CD4-positive, alpha-beta T cell treated with Interleukin-6 at 100 ng/mL for 8 hours (primary cell): ENCODE measurements around the gene STXBP6.
"Not testable (repeated sequence)": the region's sequence is repeated elsewhere in the genome, so short reads cannot be mapped to it uniquely, and the experiment has no call there.

ENCODE experiments used
- DNase-seq: peaks from one replicate; pipeline ENCODE4 v3.0.0-alpha.2; 2020; ENCODE audit warnings: mixed read lengths, low spot score

Gene STXBP6

GRCh38 chr14:24986206-24986893 is 63.6 kb downstream of the STXBP6 start:
- DNase-seq, result no peak

- no peak for DNase-seq
Measured at GRCh38 chr14:24984846-24985589, 64.9 kb downstream of the STXBP6 start.

- DNase-seq, result no peak
Measured at GRCh38 chr14:24982472-24983155, 67.3 kb downstream of the STXBP6 start.

GRCh38 chr14:24979725-24980239 is 70.2 kb downstream of the STXBP6 start:
- DNase-seq, result no peak

GRCh38 chr14:24978862-24979724 is 70.9 kb downstream of the STXBP6 start:
- DNase-seq, result no peak

DNA sequence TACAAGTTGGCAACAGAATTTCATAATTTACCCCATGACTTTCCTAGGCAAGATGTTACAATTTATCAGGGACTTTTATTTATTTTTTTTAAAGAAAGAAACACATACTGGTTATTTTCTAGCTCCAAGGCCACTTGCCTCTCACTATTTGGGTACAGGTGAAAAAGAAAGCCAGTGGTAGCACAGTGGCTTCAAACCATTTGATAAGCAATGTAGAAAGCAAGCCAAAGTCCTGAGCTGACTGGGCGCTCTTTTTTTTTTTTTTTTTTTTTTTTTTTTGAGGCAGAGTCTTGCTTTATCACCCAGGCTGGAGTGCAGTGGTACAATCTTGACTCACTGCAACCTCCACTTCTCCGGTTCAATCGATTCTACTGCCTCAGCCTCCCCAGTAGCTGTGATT is 73.3 kb downstream of the STXBP6 start:
- DNase-seq, result no peak

GRCh38 chr14:24975393-24975792 is 74.6 kb downstream of the STXBP6 start:
- no peak for DNase-seq

DNA sequence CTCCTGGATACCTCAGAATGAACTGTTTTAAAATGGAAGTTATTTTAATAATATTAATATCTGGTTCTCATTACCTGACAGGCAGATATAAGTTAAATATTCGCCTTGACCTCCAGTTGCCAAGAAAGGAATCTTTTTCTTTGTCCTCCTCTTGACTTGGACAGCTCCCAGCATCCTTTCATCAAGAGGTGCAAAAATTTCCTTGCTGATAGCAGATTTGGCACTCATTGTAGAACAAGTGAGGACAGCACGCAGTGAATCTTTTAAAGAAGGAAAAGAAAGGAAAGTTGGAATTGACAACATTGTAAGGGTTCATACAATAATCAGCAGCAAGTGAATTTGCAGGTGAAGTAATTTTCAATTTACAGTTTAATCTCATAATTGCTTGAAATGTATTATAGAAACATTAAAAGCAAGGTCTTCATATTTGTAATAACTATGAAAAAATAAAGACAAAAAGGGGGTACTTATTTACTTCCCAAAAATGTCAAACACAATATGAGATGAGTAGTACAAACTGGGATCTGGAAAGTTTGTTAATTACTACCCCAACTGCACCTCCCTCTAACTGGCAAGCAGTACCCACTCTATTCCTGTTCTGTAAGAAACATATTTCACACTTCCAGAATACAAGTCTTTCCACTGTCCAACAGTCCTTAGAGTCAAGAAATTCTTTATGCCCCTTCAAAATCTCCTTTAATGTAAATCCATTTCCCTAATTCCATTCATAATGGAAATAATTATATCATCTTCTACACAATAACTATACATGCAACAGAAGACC is 75.2 kb downstream of the STXBP6 start:
- DNase-seq, result no peak

- no peak for DNase-seq
Measured at GRCh38 chr14:24972844-24973243, 77.1 kb downstream of the STXBP6 start.

- no peak for DNase-seq
Measured at GRCh38 chr14:24971255-24971654, 78.7 kb downstream of the STXBP6 start.

DNA sequence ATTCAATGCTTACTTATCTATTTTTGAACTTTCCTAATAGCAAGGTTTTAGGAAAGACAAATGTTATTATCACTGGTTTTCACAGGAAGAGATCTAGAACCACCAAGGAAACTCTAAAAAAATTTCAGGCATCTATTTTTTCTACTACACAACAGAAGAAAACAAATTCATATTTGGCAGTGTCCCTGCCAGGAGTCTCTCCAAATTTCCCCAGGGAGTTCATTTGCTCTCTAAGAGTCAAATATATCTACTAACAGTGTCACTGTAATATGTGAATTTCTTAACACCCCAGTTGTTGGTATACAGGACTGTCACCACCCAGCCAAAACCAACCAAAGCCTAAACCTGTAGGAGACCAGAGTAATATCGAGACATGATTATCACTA is 83.4 kb downstream of the STXBP6 start:
- no peak for DNase-seq

DNA sequence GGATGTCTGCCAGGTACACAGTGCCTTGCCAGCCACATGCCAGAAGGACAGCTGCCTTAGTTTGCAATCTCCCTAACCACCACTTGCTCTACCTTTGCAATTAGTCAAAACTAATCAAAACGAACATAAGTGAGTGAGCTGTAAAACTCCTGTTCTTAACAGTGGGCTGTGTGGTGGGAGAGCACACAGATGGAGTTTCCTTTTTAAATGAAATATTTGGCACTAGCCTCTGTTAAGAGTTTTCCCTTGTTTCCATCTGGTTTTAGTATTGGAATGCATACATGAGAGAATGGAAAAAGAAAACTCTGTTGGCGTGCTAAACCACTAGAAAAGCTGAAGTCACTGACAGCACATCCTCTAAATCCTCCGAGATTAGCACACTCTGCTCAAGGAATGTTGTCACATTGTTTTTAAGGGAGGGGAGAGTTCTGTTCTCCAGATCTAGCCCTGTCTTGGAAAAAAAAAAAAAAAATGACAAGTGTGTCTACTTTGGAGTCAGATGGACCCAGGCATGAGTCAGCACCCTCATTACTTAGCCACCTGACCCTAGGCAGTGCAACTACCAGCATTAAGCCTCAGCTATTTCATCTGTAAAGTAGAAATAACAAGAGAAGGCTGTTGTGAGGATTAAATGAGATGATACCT is 83.9 kb downstream of the STXBP6 start:
- no peak for DNase-seq

DNA sequence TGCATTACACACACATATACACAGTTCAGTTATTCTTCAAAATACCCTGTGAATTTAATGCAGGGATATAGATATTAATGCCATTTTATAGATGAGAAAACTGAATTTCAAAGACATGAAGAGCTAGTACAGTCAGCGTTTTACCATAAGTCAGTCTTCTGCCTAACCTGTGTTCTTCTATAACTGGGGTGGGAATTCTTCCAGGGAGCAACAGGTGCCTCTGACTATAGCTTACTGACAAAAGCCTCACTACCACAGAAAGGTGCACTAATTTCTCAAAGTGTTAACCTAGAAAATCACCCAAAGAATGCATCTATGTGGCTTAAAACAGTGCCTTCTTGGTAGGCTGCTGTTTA is 84.4 kb downstream of the STXBP6 start:
- no peak for DNase-seq

- no peak for DNase-seq
Measured at GRCh38 chr14:24964591-24964990, 85.4 kb downstream of the STXBP6 start.

- no peak for DNase-seq
Measured at GRCh38 chr14:24964048-24964447, 85.9 kb downstream of the STXBP6 start.

- not testable (repeated sequence) for DNase-seq
Measured at GRCh38 chr14:24962118-24962517, 87.8 kb downstream of the STXBP6 start.

DNA sequence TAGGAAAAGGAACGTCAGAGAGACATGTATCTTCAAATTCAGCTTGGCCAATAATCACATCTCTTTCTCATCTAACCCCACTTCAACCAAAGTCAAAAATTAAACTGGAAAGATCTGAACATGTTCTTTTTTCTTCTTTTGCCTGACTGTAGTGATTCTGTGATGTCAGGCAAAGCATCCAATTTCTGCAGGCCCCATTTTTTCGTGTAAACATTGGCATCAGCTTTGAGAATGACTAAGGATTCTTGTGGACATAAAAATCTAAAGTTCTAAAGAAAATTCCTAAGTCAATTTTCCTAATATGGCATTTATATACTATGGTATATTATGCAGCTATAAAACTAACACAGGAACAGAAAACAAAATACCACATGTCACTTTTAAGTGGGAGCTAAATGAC is 89.1 kb downstream of the STXBP6 start:
- no peak for DNase-seq

GRCh38 chr14:24959791-24960331 is 90.1 kb downstream of the STXBP6 start:
- DNase-seq, result no peak

GRCh38 chr14:24958271-24958670 is 91.7 kb downstream of the STXBP6 start:
- no peak for DNase-seq

DNA sequence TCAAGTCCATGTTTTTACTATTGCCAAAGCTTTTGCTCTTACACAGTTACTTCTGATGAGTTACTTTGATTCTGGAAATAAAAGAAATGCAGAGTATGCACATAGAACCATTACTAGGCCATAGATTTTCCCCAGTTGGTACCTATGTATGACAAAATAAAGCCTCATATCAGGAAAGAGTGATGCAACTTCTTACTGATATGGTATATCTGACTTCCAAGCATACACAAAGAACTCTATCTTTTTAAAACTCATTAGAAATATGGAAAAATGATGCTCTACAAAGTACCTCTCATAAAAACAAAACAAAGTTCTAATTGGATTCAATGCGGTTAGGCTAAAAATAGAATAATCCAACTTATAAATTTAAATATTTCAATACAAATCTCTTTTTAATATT is 92.1 kb downstream of the STXBP6 start:
- no peak for DNase-seq
